HG03558 (cell line): ENCODE measurements around the gene CYP2W1.
A peak's percentile ranks its signal among the peaks of the same experiment; 100 is the strongest.
"Not testable (repeated sequence)": the region's sequence is repeated elsewhere in the genome, so short reads cannot be mapped to it uniquely, and the experiment has no call there.

Source experiments
- ATAC-seq: cut with Tn5 transposase; IDR thresholded peaks from one replicate; pipeline ENCODE4 v1.9.1; 2021; ENCODE audit warnings: moderate number of reproducible peaks; ENCODE audit not compliant: unreplicated experiment; ENCODE audit errors: extremely low read depth

The CYP2W1 gene, protein sequence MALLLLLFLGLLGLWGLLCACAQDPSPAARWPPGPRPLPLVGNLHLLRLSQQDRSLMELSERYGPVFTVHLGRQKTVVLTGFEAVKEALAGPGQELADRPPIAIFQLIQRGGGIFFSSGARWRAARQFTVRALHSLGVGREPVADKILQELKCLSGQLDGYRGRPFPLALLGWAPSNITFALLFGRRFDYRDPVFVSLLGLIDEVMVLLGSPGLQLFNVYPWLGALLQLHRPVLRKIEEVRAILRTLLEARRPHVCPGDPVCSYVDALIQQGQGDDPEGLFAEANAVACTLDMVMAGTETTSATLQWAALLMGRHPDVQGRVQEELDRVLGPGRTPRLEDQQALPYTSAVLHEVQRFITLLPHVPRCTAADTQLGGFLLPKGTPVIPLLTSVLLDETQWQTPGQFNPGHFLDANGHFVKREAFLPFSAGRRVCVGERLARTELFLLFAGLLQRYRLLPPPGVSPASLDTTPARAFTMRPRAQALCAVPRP

DNA sequence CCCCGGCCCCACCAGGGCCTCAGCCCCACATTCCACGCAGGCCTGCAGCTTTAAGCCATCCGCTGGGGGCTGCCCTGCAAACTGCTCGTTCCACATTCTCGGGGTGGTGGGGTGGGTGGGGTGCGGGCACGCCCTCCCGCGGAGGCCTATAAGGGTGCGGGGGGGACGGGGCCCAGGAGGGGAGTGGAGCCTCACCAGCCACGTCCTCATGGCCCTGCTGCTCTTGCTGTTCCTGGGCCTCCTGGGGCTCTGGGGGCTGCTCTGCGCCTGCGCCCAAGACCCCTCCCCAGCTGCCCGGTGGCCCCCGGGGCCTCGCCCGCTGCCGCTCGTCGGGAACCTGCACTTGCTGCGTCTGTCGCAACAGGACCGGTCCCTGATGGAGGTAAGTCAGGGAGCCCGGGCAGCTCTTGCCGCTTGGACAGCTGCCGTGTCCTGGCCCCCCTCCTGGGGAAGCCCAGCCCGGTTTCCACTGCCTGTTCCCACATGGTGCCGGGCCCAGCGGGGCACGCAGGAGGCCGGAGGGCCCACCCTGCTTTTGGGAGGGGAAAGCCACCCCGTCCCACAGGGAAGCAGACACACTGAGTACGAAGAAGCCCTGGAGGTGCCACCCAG lies at the start of gene CYP2W1:
Gene CYP2W1 (plus strand): TSS at position 178 of the 612 bp plus-strand sequence. CDS start 31 bp downstream, at position 209.
- no peak for ATAC-seq

DNA sequence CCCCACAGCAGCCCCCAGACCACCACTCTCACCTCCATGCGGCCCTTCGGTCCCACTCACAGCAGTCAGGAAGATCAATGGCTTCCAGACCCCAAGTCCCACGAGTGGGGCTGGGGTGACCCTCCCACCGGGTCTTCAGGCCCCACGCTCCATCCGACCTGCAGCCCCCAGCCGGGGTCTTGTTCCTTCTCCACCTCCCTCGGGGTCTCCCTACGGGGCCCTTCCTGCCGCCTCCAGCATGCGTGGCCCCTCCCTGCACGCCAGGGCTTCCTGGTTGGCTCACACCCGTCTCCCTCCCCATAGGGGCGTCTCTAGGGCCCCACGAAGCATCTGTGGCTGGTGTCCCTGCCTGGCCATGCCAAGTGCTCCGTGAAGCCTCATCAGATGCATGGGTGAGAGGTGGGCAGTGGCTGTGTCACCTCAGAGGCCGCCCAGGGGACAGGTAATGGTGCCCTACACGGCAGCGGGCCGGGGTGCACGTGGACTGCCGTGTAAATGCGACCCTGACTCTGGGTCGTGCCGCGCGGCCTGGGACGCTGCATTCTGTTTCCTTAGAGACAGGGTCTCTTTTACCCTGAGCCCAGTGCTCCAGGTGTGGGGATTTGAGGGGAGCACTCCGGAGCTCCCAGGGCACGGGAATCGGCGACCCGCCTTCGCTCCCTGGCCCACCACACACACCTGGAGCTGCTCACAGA lies 48.4 kb upstream of the CYP2W1 start:
- no peak for ATAC-seq

DNA sequence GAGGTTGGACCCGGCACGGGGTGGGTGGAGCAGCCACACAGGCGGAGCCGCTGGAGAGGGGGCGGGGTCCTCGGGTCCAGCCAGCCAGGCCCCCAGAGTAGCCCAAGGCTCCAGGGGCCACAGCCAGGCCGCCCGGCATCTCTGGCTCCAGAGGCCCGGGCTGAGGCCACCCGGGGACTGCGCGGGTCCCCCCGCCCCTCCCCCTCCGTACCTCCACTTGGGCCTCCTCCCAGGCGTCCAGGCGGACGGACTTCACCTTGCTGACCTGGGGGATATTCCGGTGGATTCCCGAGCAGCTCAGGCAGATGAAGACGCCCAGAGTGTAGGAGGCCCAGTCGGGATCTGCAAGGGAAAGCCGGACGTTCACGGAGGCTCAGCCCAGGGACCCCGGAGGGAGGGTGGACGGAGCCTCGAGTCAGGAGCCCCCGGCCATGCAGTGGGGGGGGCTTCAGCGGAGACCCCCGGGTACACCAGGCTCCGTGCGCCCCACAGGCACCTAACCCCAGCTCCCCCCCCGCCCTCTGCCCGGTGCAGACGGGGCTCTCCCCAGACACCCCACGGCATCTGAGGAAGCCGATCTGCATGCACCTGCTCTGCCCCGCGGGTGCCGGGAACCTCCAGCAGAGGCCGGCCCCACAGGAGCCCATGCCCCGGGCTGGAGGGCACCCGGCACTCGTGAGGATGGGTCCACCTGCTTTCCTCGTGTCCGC lies 47.7 kb upstream of the CYP2W1 start:
- no peak for ATAC-seq

DNA sequence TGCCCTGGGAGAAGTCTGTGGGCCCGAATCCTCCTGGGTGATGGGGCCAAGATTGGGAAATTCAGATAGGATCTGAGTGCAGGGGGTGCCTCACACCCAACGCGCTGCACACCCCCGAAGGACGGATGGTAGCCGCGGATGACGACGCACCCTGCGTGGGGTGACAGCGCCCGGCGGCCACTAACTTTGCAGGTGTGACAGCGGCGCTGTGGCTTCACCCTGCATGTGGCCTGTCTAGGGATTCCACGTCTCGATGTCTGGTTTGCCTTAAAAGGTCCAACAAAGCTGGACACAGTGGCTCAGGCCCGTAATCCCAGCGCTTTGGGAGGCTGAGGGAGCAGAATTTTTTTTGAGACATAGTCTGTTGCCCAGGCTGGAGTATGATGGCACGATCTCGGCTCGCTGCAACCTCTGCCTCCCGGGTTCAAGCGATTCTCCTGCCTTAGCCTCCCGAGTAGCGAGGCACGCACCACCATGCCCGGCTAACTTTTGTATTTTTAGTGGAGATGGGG lies 47.1 kb upstream of the CYP2W1 start:
- ATAC-seq = no peak

DNA sequence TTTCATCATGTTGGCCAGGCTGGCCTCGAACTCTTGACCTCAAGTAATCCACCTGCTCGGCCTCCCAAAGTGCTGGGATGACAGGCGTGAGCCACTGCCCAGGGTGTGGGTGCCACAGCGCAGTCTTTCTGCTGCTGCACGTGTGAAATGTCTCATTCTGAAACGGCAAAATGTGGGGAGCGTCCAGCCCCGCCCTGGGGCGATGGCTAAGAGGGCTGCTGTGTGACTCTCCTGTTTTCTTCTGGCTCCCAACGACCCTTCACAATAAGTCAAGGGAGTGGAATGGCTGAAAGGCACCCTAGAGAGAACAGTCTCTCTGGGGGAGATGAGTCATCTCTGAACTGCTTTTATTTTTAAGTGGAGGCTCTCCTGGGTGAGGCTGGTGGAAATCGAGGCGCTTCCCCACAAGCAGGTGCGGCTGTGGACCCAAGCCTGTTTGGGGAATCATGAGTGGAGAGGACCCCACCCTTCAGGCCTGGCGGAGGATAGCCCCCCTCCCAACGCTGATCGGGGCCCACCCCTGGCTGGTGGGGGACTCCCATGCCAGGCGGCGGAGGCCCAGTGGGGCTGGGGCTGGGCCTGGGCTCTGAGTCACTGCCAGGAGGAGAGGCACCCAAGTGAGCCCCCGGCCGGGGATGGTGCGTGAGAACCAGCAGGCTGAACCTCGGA lies 46.5 kb upstream of the CYP2W1 start:
- ATAC-seq = peak; percentile 65

DNA sequence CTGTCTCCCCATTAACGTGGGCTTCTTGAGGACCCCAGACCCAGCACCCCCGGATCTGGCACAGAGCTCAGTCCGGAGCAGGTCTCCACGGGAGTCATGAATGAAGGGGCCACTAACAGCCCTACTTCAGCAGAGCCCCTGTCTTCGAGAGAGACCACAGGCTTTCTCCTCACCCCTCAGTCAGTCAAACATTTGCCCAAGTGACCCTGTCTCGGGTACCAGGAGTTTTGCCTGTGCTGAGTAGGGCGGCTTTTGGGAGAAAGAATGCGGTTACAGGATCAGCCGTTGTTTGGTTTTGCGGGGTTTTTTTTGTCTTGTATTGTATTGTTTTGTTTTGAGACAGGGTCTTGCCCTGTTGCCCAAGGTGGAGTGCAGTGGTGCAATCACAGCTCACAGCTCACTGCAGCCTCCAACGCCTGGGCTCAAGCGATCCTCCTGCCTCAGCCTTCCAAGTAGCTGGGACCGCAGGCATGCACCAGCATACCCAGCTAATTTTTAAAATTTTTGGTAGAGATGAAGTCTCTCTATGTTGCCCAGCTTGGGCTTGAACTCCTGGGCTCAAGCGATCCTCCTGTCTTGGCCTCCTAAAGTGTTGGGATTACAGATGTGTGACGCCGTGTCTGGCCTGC lies 45.0 kb upstream of the CYP2W1 start:
- ATAC-seq = no peak

DNA sequence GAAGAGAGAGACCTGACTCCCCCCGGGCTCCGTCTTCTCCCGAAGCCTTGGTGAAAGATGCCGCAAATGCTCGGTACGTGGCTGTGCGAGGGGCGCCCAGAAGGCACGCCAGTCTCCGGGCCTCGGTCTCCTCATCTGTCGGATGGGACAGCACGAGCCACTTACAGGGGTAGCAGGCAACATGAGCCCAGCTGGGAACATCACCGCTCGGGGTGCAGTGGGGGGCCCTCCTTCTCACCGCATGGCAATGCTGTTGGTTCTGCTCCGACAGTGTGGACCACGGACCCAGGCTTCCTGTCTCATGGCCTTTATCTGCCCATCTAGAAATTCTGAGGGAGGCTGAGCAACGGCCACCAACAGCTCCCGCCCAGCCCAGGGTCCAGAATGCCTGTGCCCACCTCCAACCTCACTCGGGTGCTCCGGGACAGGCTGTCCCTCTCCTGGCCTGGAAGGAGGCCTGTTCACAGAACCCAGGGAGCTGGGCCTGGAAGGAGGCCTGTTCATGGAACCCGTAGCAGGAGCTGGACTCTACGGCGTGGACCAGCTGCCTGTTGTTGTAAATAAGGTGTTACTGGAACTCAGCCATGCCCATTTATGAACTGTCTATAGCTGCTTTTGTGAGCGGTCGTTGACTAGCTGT lies 44.3 kb upstream of the CYP2W1 start:
- ATAC-seq = no peak

- ATAC-seq = no peak
Observed at GRCh38 chr7:939843-940242, 43.1 kb upstream of the CYP2W1 start.

DNA sequence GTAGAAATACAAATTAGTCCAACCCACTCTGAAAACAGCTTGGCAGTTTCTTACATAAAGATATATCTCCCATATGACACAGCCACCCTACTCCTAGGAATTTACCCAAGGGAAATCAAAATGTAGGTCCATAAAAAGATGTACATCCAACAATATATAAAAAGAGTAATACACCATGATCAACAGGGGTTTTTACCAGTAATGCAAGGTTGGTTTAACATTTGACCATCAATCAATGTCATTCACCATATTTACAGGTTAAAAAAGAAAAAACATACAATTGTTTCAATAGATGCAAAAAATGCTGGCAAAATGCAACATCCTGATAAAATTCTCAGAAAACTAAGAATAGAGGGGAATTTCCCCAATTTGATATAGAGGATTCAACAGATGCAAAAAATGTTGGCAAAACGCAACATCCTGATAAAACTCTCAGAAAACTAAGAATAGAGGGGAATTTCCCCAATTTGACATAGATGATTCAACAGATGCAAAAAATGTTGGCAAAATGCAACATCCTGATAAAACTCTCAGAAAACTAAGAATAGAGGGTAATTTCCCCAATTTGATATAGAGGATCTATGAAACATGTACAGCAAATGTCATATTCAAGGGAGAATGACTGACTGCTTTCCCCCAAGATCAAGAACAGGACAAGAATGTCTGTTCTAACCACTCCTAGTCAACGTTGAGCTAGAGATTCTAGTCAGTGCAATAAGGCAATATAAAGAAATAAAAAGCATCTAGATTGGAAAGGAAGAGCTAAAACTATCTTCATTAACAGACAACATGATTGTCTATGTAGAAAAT lies 42.2 kb upstream of the CYP2W1 start:
- no peak for ATAC-seq

- ATAC-seq = not testable (repeated sequence)
Observed at GRCh38 chr7:943793-944192, 39.2 kb upstream of the CYP2W1 start.

- no peak for ATAC-seq
Observed at GRCh38 chr7:944744-945143, 38.2 kb upstream of the CYP2W1 start.

GRCh38 chr7:945147-945555 lies 37.8 kb upstream of the CYP2W1 start:
- no peak for ATAC-seq

- no peak for ATAC-seq
Observed at GRCh38 chr7:945556-946255, 37.3 kb upstream of the CYP2W1 start.

- no peak for ATAC-seq
Observed at GRCh38 chr7:946256-946996, 36.6 kb upstream of the CYP2W1 start.

GRCh38 chr7:947391-948210 lies 35.4 kb upstream of the CYP2W1 start:
- no peak for ATAC-seq
